Astrocyte (in vitro differentiated cells and primary cell): ENCODE results near the gene COLGALT1.

ENCODE experiments used
- EZH2 ChIP-seq: IDR thresholded peaks from 2 replicates; pipeline ENCODE4 v1.6.1; 2012; ENCODE audit warnings: mild to moderate bottlenecking, low read length, inconsistent platforms; ENCODE audit not compliant: insufficient read depth
- TF ChIP-seq, protein P1 (sequence below): IDR thresholded peaks from 2 replicates; pipeline ENCODE4 v1.5.1; 2011; ENCODE audit warnings: low read depth, mild to moderate bottlenecking, inconsistent platforms, low read length, moderate library complexity; ENCODE audit not compliant: insufficient read depth

DNA sequence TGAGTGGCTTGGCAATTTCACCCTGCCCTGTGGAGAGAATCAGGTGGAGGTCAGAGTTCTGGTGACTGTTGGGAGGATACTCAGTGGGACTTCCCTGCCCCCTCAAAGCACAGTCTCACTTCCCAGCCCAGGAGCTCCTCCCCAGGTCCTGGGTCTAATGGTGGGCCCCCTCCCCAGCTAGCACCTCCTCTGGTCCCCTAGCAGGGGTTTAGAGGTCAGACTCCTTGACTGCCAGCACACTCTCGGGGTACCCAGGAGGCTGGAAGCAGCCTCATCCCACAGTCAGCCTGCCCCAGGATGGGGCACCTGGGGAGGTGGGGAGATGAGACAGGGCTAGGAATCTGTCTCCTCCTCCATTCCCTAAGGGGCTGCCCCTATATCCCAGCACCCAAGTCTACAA lies 65.2 kb downstream of the COLGALT1 start:
- TF ChIP-seq, protein P1, sequence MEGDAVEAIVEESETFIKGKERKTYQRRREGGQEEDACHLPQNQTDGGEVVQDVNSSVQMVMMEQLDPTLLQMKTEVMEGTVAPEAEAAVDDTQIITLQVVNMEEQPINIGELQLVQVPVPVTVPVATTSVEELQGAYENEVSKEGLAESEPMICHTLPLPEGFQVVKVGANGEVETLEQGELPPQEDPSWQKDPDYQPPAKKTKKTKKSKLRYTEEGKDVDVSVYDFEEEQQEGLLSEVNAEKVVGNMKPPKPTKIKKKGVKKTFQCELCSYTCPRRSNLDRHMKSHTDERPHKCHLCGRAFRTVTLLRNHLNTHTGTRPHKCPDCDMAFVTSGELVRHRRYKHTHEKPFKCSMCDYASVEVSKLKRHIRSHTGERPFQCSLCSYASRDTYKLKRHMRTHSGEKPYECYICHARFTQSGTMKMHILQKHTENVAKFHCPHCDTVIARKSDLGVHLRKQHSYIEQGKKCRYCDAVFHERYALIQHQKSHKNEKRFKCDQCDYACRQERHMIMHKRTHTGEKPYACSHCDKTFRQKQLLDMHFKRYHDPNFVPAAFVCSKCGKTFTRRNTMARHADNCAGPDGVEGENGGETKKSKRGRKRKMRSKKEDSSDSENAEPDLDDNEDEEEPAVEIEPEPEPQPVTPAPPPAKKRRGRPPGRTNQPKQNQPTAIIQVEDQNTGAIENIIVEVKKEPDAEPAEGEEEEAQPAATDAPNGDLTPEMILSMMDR, result no peak
- TF ChIP-seq EZH2, result no peak
